ENCODE results near the gene OPCML. TPM values are rescaled to one million over a fixed set of nuclear protein-coding genes. Genes with fewer than 3 reads are reported as not detected.

The OPCML gene
- total RNA-seq, 1 experiment from 2014 or later: 0.10 TPM

DNA sequence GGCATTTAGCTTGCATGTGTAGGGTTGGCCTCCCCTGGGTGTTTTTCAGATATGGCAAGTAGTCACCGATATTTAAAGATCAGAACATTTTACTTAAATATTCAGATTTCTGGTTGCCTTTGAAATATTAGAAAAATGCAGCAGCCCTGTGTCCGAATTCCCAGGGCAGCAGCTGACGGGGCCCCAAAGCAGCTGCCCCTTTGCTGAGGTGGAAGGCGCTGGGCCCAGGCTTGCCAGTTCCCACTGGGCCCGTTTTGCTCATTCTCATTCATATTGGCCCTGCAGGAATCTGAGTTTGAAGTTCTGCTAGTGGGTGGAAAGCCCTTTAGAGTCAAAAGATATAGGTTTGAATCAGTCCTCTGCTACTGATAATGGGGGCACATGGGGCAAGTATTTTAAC, 692.1 kb downstream of the OPCML start:
- no peak for DNase-seq (ENCODE audit: extremely low read depth, low read depth)

DNA sequence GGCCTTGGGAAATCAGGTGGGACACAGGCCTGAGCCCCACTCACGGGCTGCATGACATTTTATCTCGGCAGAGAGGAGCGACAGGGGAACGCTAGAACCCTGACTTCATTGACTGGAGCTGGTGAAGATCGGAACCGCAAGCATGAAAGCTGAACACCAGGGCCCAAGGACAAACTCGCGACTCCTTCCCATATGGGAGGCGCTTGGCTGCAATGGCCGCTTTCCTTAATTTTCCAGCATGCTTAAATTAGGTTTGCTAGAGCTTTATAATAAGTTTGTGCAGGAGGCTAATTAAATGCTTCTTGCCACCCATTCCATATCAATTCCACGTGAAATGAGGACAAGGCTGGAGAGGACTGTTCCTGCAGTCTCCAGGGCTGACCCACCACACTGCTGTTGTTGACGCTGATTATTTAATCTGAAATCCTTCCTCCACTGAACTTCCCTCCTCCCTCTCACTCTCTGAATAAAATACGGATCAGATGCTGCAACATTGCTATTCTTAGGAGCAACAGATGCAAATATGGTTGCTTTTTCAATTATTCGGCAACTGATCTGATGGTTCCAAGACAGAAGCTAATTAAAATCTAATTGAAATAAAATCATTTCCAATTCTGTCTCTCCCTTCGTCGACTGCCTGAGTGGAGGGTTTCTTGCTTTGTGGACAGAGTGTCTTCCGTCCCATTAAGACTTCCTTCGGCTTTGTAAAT, 692.9 kb downstream of the OPCML start:
- no peak for DNase-seq (ENCODE audit: extremely low read depth, low read depth)

DNA sequence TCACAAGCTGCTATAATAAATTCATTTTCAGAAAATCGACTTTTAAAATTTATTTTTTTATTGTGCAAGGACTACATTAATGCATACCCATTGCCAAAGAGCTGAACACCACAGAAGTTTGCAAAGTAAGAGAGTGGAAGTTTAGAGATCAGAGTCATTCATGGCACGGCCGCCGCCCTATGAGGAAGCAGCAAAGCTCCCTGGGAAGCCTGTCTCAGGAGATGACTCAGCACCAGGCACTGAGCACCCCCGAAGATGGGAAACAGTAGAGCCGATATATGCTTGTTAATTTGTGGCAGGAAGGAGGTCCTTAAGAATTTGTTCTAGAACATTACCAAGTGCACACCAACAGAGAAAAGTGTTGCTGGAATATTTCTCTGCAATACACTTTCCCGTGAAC, 693.7 kb downstream of the OPCML start:
- peak; percentile 26 for DNase-seq (ENCODE audit: extremely low read depth, low read depth)

- DNase-seq (ENCODE audit: extremely low read depth, low read depth): no peak
Measured at GRCh38 chr11:132831272-132831671, 701.0 kb downstream of the OPCML start.

GRCh38 chr11:132824642-132825041, 707.7 kb downstream of the OPCML start:
- DNase-seq (ENCODE audit: extremely low read depth, low read depth): no peak

- no peak for DNase-seq (ENCODE audit: extremely low read depth, low read depth)
Measured at GRCh38 chr11:132822276-132822675, 710.0 kb downstream of the OPCML start.

- DNase-seq (ENCODE audit: extremely low read depth, low read depth): no peak
Measured at GRCh38 chr11:132821499-132821898, 710.8 kb downstream of the OPCML start.

DNA sequence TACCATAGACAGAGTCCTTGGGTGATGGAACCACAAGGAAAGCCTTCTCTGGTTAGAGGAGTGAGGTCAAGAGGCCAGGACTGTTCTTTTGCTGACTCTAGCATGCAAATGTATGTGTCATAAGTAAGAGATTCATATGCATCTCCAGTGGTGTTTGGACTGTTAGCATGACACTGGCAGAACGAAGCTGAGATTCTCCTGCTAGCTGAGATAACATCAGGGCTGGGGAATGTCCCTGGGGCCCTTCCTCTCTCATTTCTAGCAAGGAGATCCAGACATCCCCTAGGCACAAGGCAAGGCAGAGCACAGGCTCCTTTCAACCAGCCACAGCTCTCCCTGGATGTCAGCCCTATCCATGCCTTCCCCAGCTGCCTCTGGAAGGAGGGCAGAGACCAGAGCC, 711.3 kb downstream of the OPCML start:
- no peak for DNase-seq (ENCODE audit: extremely low read depth, low read depth)

DNA sequence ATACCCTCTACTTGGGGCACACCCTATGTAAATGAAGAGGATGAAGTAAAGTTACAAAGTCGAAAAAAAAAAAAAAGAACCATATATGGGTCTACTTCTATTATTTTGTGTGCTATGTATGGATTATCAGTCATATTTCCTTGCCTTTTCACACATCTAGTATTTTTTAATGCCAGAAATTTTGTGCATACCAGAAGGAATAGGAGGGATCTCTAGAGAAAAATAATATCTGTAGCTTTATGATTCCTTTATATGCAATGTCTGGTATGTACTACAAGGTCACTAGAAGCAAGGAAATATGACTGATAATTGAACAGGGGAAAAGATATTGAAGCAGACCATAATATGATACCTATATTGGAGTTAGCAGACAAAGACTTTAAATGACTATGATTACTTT, 713.4 kb downstream of the OPCML start:
- no peak for DNase-seq (ENCODE audit: extremely low read depth, low read depth)

DNA sequence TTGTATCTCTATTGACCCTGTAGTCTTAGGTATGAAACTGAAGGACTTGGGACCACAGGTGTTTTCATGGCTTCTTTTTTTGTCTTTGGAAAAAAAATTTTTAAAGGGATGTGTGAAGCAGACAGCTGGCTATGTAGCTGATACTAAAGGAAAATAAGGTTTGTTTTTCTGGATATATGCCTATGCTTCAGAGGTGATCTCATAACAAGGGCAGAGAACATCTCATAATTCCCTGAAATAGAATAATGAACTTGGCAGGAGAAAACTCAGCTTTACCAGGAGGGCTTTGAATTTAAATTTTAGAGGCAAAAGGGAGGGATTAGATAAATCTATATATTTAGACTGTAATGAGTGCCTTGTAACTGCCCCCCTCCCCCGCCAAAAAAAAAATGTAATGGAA, 714.9 kb downstream of the OPCML start:
- DNase-seq (ENCODE audit: extremely low read depth, low read depth): no peak

DNA sequence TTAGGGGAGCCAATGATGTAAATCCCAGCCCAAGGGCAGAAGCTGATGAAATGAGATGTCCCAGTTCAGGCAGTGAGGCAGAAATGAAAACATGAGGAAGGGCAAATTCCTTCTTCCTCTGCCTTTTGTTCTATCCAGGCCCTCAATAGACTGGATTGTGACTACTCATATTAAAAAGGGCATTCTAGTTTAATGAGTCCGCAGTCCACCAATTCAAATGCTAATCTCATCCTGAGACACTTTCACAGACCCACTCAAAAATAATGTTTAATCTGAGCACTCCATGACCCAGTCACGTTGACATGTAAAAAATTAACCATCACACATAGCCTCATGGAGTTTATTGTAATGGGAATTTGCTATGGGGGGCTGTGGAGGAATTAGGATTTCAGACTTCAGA, 717.9 kb downstream of the OPCML start:
- no peak for DNase-seq (ENCODE audit: extremely low read depth, low read depth)

DNA sequence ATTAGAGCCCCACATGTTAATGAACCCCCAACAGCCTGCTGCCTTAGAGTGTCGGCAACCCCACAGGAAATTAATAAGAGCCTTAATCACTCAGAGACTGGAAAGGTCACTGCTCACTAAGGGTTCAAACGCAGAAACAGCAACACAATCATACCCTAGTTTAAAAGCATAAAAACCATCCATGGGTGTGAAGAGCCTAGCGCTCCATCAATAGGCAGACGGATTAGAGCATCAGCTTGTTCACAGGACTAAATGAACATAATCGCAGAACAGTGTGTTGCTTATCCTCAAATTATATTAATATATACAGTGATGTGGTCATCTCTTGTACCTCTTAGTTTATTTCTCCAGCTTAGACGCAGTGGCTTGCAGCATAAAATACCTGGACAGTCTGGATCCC, 720.7 kb downstream of the OPCML start:
- no peak for DNase-seq (ENCODE audit: extremely low read depth, low read depth)

GRCh38 chr11:132809070-132809469, 723.2 kb downstream of the OPCML start:
- DNase-seq (ENCODE audit: extremely low read depth, low read depth): no peak

GRCh38 chr11:132804258-132804657, 728.0 kb downstream of the OPCML start:
- no peak for DNase-seq (ENCODE audit: extremely low read depth, low read depth)

GRCh38 chr11:132803436-132803835, 728.9 kb downstream of the OPCML start:
- no peak for DNase-seq (ENCODE audit: extremely low read depth, low read depth)

- no peak for DNase-seq (ENCODE audit: extremely low read depth, low read depth)
Measured at GRCh38 chr11:132802947-132803346, 729.4 kb downstream of the OPCML start.

GRCh38 chr11:132793831-132794230, 738.5 kb downstream of the OPCML start:
- DNase-seq (ENCODE audit: extremely low read depth, low read depth): no peak

GRCh38 chr11:132792341-132793140, 739.8 kb downstream of the OPCML start:
- no peak for DNase-seq (ENCODE audit: extremely low read depth, low read depth)

DNA sequence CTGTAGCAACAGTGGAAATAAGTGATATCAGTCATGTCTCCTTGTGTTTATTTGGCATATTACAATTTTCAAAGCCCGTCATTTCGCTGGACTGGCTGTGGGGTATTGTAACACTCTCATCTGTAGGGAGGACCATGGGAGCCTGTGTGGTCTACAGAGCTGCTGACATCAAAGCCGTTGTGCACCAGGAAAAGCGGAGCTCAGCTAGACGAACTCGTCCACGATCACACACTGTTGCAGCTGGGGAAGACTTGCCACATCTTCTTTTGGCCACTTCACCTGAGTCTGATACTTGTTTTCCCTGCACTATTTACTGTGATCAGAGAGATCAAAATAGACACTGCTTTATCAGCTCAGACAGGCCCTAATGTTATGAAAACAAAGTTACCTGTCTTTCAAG, 741.3 kb downstream of the OPCML start:
- no peak for DNase-seq (ENCODE audit: extremely low read depth, low read depth)

DNA sequence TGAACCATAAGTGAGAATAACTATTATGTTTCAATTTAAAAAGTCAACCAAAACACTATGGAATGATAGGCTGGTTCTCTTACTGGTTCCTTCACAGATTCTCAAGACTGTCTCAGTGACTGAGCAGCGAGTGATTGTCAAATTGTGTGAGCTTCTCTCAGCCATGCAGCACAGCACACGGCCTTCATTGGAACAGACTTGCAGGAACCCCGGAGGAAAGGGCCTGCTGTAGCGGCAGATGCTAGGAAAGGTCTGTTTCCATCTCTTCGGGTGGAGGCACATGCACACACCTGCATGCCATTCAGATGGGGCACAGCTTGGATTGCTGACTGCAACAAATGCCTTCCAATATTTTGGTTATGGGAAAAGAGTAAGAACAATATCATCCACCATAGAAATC, 741.8 kb downstream of the OPCML start:
- no peak for DNase-seq (ENCODE audit: extremely low read depth, low read depth)

GRCh38 chr11:132788816-132789325, 743.4 kb downstream of the OPCML start:
- no peak for DNase-seq (ENCODE audit: extremely low read depth, low read depth)

- DNase-seq (ENCODE audit: extremely low read depth, low read depth): no peak
Measured at GRCh38 chr11:132785878-132786277, 746.4 kb downstream of the OPCML start.
